Measurements from ENCODE around the gene RADX.
"Not testable (repeated sequence)": the region's sequence is repeated elsewhere in the genome, so short reads cannot be mapped to it uniquely, and the experiment has no call there.

Gene RADX

GRCh38 chrX:106649523-106650428 is 38.0 kb downstream of the RADX start:
- DNase-seq (ENCODE audit: low read depth in 1 of 2, low spot score in 1 of 2) = no peak
- Histone ChIP-seq H3K4me3 (replicated peaks; ENCODE audit: insufficient read depth, low read length) (no peak overlapping the region), H3K27me3 (ENCODE audit: insufficient read depth, poor library complexity, severe bottlenecking) (no peaks in the 10 kb centered on the region), H3K27ac (replicated peaks) (no peak overlapping the region)
- no peak for TF ChIP-seq SPI1 (IDR thresholded peaks at IDR 0.05; ENCODE audit: borderline replicate concordance, low read depth)
- TF ChIP-seq, protein P1, sequence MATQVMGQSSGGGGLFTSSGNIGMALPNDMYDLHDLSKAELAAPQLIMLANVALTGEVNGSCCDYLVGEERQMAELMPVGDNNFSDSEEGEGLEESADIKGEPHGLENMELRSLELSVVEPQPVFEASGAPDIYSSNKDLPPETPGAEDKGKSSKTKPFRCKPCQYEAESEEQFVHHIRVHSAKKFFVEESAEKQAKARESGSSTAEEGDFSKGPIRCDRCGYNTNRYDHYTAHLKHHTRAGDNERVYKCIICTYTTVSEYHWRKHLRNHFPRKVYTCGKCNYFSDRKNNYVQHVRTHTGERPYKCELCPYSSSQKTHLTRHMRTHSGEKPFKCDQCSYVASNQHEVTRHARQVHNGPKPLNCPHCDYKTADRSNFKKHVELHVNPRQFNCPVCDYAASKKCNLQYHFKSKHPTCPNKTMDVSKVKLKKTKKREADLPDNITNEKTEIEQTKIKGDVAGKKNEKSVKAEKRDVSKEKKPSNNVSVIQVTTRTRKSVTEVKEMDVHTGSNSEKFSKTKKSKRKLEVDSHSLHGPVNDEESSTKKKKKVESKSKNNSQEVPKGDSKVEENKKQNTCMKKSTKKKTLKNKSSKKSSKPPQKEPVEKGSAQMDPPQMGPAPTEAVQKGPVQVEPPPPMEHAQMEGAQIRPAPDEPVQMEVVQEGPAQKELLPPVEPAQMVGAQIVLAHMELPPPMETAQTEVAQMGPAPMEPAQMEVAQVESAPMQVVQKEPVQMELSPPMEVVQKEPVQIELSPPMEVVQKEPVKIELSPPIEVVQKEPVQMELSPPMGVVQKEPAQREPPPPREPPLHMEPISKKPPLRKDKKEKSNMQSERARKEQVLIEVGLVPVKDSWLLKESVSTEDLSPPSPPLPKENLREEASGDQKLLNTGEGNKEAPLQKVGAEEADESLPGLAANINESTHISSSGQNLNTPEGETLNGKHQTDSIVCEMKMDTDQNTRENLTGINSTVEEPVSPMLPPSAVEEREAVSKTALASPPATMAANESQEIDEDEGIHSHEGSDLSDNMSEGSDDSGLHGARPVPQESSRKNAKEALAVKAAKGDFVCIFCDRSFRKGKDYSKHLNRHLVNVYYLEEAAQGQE (IDR thresholded peaks at IDR 0.05; ENCODE audit: insufficient replicate concordance, low read depth) = no peak

DNA sequence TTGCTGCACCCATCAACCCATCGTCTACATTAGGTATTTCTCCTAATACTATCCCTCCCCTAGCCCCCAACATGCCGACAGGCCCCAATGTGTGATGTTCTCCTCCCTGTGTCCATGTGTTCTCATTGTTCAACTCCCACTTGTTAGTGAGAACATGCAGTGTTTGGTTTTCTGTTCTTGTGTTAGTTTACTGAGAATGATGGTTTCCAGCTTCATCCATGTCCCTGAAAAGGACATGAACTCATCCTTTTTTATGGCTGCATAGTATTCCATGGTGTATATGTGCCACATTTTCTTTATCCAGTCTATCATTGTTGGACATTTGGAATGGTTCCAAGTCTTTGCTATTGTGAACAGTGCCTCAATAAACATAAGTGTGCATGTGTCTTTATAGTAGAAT is 41.8 kb downstream of the RADX start:
- not testable (repeated sequence) for H3K27ac ChIP-seq (replicated peaks); H3K4me3 ChIP-seq (replicated peaks; ENCODE audit: insufficient read depth, low read length)

GRCh38 chrX:106670631-106671030 is 58.9 kb downstream of the RADX start:
- Histone ChIP-seq H3K27ac (replicated peaks) (no peak overlapping the region), H3K4me3 (replicated peaks; ENCODE audit: insufficient read depth, low read length) (no peak overlapping the region), H3K27me3 (ENCODE audit: insufficient read depth, poor library complexity, severe bottlenecking) (no peaks in the 10 kb centered on the region)
- no peak for DNase-seq (ENCODE audit: low read depth in 1 of 2, low spot score in 1 of 2)
- no peak for TF ChIP-seq SPI1 (IDR thresholded peaks at IDR 0.05; ENCODE audit: borderline replicate concordance, low read depth)
- TF ChIP-seq GABPA (IDR thresholded peaks at IDR 0.05; ENCODE audit: low read depth) = no peak
- no peak for TF ChIP-seq CTCF (IDR thresholded peaks at IDR 0.05; ENCODE audit: insufficient read depth, low read length)
- TF ChIP-seq POLR2AphosphoS5 (IDR thresholded peaks at IDR 0.05; ENCODE audit: low read depth) = no peak
- TF ChIP-seq, protein P1 (IDR thresholded peaks at IDR 0.05; ENCODE audit: insufficient replicate concordance, low read depth) = no peak

More for the DNA sequence above, 41.8 kb downstream of the RADX start:
- DNase-seq (ENCODE audit: low read depth in 1 of 2, low spot score in 1 of 2); H3K27me3 ChIP-seq (ENCODE audit: insufficient read depth, poor library complexity, severe bottlenecking): not testable (repeated sequence)

DNA sequence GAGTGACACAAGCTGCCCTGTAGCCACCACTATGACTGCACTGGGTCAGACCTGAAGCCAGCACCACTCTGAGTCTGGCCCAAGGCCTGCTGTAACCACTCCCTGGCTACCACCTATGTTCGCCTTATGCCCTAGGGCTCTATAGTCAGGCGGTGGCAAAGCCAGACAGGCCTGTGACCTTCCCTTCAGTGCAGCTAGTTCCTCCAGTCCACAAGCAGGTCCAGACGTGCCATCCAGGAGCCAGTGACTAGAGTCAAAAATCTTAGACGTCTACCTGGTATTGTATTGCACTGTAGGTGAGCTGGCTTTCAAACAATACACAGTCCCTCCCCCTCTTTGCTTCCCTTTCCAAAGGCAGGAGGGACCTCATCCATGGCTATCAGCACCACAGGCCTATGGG is 60.7 kb downstream of the RADX start:
- H3K27me3 ChIP-seq (ENCODE audit: insufficient read depth, poor library complexity, severe bottlenecking) = no peaks in the 10 kb centered on the region
- TF ChIP-seq SPI1 (IDR thresholded peaks at IDR 0.05; ENCODE audit: borderline replicate concordance, low read depth) (no peak), POLR2AphosphoS5 (IDR thresholded peaks at IDR 0.05; ENCODE audit: low read depth) (no peak), CTCF (IDR thresholded peaks at IDR 0.05; ENCODE audit: insufficient read depth, low read length) (no peak), GABPA (IDR thresholded peaks at IDR 0.05; ENCODE audit: low read depth) (no peak)
- TF ChIP-seq, protein P1 (IDR thresholded peaks at IDR 0.05; ENCODE audit: insufficient replicate concordance, low read depth) = no peak
- no peak overlapping the region for H3K4me3 ChIP-seq (replicated peaks; ENCODE audit: insufficient read depth, low read length)
- no peak overlapping the region for H3K27ac ChIP-seq (replicated peaks)
- no peak for DNase-seq (ENCODE audit: low read depth in 1 of 2, low spot score in 1 of 2)
